ENCODE measurements around the gene TMEM14B.

DNA sequence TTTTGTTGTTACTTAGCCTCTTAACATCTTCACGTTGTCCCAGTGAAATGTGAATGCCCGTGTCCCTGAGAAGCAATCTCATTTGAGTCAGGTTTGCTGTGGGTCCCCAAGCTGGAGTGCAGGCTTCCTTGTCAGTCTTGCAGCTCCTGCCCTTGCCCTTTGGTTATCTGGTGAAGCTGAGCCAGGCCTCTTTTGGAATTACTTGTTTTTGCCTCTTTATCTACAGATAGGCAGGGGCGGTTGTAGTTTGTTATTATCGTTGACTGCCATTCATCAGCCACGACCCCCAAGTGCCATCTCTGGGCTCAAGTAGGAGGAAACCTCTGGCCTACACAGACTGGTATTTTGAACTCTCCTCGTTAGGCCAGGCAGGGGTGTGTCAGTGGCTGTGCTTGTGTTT is 22.6 kb upstream of the TMEM14B start:
- TF ChIP-seq POLR2A (IDR thresholded peaks at IDR 0.05; ENCODE audit: low read depth) = no peak
- TF ChIP-seq POLR2AphosphoS5 (IDR thresholded peaks at IDR 0.05) = no peak
- TF ChIP-seq, protein P1, sequence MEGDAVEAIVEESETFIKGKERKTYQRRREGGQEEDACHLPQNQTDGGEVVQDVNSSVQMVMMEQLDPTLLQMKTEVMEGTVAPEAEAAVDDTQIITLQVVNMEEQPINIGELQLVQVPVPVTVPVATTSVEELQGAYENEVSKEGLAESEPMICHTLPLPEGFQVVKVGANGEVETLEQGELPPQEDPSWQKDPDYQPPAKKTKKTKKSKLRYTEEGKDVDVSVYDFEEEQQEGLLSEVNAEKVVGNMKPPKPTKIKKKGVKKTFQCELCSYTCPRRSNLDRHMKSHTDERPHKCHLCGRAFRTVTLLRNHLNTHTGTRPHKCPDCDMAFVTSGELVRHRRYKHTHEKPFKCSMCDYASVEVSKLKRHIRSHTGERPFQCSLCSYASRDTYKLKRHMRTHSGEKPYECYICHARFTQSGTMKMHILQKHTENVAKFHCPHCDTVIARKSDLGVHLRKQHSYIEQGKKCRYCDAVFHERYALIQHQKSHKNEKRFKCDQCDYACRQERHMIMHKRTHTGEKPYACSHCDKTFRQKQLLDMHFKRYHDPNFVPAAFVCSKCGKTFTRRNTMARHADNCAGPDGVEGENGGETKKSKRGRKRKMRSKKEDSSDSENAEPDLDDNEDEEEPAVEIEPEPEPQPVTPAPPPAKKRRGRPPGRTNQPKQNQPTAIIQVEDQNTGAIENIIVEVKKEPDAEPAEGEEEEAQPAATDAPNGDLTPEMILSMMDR (IDR thresholded peaks at IDR 0.05) = no peak

All from esophagus muscularis mucosa (tissue), 3 donors.